Stimulated activated naive B cell treated with anti-CD40 and anti-IgM and Interleukin-4, amounts not matched to agents 10 μg/mL and 1 μg/mL and 100 μg/mL, for 72 hours (primary cell): ENCODE data around the gene CMTM4.
A peak's percentile ranks its signal among the peaks of the same experiment; 100 is the strongest.

Experiments
- ATAC-seq, 2 donors: fragments of 150-1000 bp; cut with Tn5 transposase; replicated peaks; 2 replicates each; pipeline ENCODE4 v1.10.0; 2021; ENCODE audit warnings: moderate library complexity in 1 of 2
- DNase-seq: peaks from one replicate; pipeline ENCODE4 v3.0.0; 2021
- H3K27ac Mint-ChIP-seq: one replicate; pipeline ENCODE4 v1.8.0; 2022; ENCODE audit warnings: mild to moderate bottlenecking, mixed read lengths
- H3K27me3 Mint-ChIP-seq, 2 donors: one replicate each; pipeline ENCODE4 v1.8.0; 2022; ENCODE audit warnings: mixed read lengths in 2 of 2
- H3K36me3 Mint-ChIP-seq, 2 donors: one replicate each; pipeline ENCODE4 v1.8.0; 2022; ENCODE audit warnings: mixed read lengths in 2 of 2, mild to moderate bottlenecking in 1 of 2
- H3K4me1 Mint-ChIP-seq, 2 donors: one replicate each; pipeline ENCODE4 v1.8.0; 2022; ENCODE audit warnings: mixed read lengths in 2 of 2, mild to moderate bottlenecking in 1 of 2
- H3K4me3 Mint-ChIP-seq, 2 donors: one replicate each; pipeline ENCODE4 v1.8.0; 2022; ENCODE audit warnings: mild to moderate bottlenecking in 2 of 2, mixed read lengths in 2 of 2, moderate library complexity in 1 of 2
- H3K9me3 Mint-ChIP-seq, 2 donors: one replicate each; pipeline ENCODE4 v1.8.0; 2022; ENCODE audit warnings: mixed read lengths in 2 of 2, mild to moderate bottlenecking in 1 of 2

CMTM4 gene

GRCh38 chr16:66696669-66697630 lies at the start of gene CMTM4:
Gene CMTM4 (minus strand): TSS chr16:66696743. CDS start chr16:66696525, 218 bp downstream.
- H3K4me1 Mint-ChIP-seq: peaks cover 1 to 16% of the 10 kb centered on the region in 2 donors
- ATAC-seq (peak; percentile 93 to 95), DNase-seq (peak; percentile 44)
- peaks cover 26 to 45% of the 10 kb centered on the region in 2 donors for H3K27me3 Mint-ChIP-seq
- H3K27ac Mint-ChIP-seq: no peak within 1 kb of the TSS
- peak within 1 kb of the TSS; percentile 78 to 85 for H3K4me3 Mint-ChIP-seq
- H3K36me3 Mint-ChIP-seq: no peaks in the 10 kb centered on the region
- H3K9me3 Mint-ChIP-seq: no peaks in the 10 kb centered on the region

GRCh38 chr16:66746048-66746447 lies 49.5 kb upstream of the CMTM4 start:
- no peaks in the 10 kb centered on the region for H3K9me3 Mint-ChIP-seq
- H3K4me3 Mint-ChIP-seq: no peak overlapping the region
- peaks cover 16 to 43% of the 10 kb centered on the region in 2 donors for H3K4me1 Mint-ChIP-seq
- DNase-seq: no peak
- peaks cover 16 to 22% of the 10 kb centered on the region in 2 donors for H3K36me3 Mint-ChIP-seq
- no peak overlapping the region for H3K27ac Mint-ChIP-seq
- ATAC-seq: no peak
- no peaks in the 10 kb centered on the region for H3K27me3 Mint-ChIP-seq

GRCh38 chr16:66741950-66742808 lies 45.6 kb upstream of the CMTM4 start:
- Mint-ChIP-seq H3K27ac (no peak overlapping the region), H3K4me3 (no peak overlapping the region), H3K27me3 (no peaks in the 10 kb centered on the region), H3K9me3 (no peaks in the 10 kb centered on the region), H3K36me3 (peaks cover 22 to 29% of the 10 kb centered on the region in 2 donors), H3K4me1 (peaks cover 12 to 33% of the 10 kb centered on the region in 2 donors)
- DNase-seq: no peak
- ATAC-seq: no peak

- H3K27me3 Mint-ChIP-seq: no peaks in the 10 kb centered on the region
- DNase-seq (no peak), ATAC-seq (no peak)
- H3K4me3 Mint-ChIP-seq: no peak overlapping the region
- peaks cover 23 to 29% of the 10 kb centered on the region in 2 donors for H3K36me3 Mint-ChIP-seq
- peaks cover 12 to 24% of the 10 kb centered on the region in 2 donors for H3K4me1 Mint-ChIP-seq
- no peak overlapping the region for H3K27ac Mint-ChIP-seq
- H3K9me3 Mint-ChIP-seq: no peaks in the 10 kb centered on the region
Observed at GRCh38 chr16:66741169-66741900, 44.8 kb upstream of the CMTM4 start.

DNA sequence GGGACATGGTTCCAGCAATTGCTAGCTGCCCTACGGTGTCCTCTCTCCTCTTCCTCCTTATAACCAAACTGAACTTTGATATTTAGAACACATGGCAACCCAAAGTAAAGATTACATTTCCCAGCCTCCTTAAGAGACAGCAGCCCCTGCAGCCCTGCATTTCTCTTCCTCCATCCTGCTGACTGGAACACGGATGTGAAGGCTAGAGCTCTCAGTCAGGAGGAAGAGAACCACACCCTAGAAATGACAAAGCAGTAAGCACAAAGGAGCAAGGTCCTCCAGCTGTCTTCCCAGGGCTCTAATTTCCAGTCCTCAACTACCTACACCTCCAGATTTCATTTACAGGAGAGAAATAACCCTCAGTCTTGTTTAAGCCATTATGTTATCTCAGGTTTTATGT lies 44.0 kb upstream of the CMTM4 start:
- Mint-ChIP-seq H3K36me3 (peaks cover 25 to 31% of the 10 kb centered on the region in 2 donors), H3K4me3 (no peak overlapping the region), H3K27me3 (no peaks in the 10 kb centered on the region), H3K9me3 (no peaks in the 10 kb centered on the region), H3K4me1 (peaks cover 9 to 20% of the 10 kb centered on the region in 2 donors), H3K27ac (no peak overlapping the region)
- no peak for DNase-seq
- ATAC-seq: no peak

GRCh38 chr16:66740010-66740409 lies 43.5 kb upstream of the CMTM4 start:
- H3K36me3 Mint-ChIP-seq: peaks cover 27 to 32% of the 10 kb centered on the region in 2 donors
- DNase-seq: no peak

DNA sequence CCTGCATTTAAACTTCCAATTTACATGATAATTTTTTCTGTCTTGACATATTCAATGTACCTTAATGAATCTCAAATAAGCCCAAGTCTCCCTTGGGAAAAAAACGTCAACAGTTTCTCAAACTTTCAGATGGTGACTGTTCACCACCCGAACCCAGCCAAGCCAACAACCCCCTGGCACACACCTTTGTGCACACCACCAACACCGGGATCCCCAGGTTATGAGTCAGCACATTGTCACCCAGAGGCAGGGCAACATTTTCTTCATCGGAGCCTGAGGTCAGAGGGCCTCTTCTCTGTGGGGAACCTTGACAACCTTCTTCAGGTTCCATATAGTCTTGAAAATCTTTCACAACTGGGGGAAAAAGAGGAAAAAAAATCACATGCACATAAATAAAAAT lies 39.3 kb upstream of the CMTM4 start:
- peaks cover 41 to 55% of the 10 kb centered on the region in 2 donors for H3K36me3 Mint-ChIP-seq
- peaks cover 6 to 16% of the 10 kb centered on the region in 2 donors for H3K4me1 Mint-ChIP-seq
- H3K4me3 Mint-ChIP-seq: no peak overlapping the region
- no peaks in the 10 kb centered on the region for H3K27me3 Mint-ChIP-seq
- H3K9me3 Mint-ChIP-seq: no peaks in the 10 kb centered on the region
- peak overlapping the region; percentile 80 for H3K27ac Mint-ChIP-seq
- DNase-seq (no peak), ATAC-seq (no peak)

More at GRCh38 chr16:66740010-66740409, 43.5 kb upstream of the CMTM4 start:
- Mint-ChIP-seq H3K27me3 (no peaks in the 10 kb centered on the region), H3K9me3 (no peaks in the 10 kb centered on the region), H3K4me3 (no peak overlapping the region), H3K4me1 (peaks cover 9 to 20% of the 10 kb centered on the region in 2 donors), H3K27ac (no peak overlapping the region)
- peak in 1 of 2 donors; percentile 45 for ATAC-seq

DNA sequence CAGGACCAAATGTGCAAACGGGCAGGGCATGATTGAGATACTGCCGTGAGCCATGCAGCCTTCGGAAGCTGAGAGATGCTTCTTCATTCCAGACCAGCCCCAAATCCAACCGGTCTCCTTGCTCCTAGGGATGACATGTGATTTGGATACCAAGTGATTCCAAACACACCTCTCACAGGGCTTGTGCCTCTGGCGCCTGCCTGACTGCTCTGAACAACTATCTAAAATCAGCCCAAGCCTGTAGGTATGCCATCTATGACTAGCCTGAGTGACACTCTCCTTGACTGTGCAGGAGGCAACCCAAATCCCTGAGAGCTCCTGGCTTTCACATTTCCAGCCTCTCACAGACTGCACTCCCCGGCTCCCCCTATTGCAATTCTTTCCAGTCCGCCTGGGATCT lies 34.6 kb upstream of the CMTM4 start:
- no peak overlapping the region for H3K4me3 Mint-ChIP-seq
- ATAC-seq (no peak), DNase-seq (no peak)
- peaks cover 37 to 55% of the 10 kb centered on the region in 2 donors for H3K36me3 Mint-ChIP-seq
- H3K4me1 Mint-ChIP-seq: peaks cover 5 to 7% of the 10 kb centered on the region in 2 donors
- H3K27ac Mint-ChIP-seq: peak overlapping the region; percentile 9
- H3K9me3 Mint-ChIP-seq: no peaks in the 10 kb centered on the region
- H3K27me3 Mint-ChIP-seq: no peaks in the 10 kb centered on the region

GRCh38 chr16:66728804-66729203 lies 32.3 kb upstream of the CMTM4 start:
- peaks cover 38 to 57% of the 10 kb centered on the region in 2 donors for H3K36me3 Mint-ChIP-seq
- H3K4me3 Mint-ChIP-seq: no peak overlapping the region
- DNase-seq: no peak
- no peaks in the 10 kb centered on the region for H3K27me3 Mint-ChIP-seq
- no peak overlapping the region for H3K27ac Mint-ChIP-seq
- no peak for ATAC-seq
- H3K9me3 Mint-ChIP-seq: no peaks in the 10 kb centered on the region
- peaks cover 5 to 7% of the 10 kb centered on the region in 2 donors for H3K4me1 Mint-ChIP-seq

DNA sequence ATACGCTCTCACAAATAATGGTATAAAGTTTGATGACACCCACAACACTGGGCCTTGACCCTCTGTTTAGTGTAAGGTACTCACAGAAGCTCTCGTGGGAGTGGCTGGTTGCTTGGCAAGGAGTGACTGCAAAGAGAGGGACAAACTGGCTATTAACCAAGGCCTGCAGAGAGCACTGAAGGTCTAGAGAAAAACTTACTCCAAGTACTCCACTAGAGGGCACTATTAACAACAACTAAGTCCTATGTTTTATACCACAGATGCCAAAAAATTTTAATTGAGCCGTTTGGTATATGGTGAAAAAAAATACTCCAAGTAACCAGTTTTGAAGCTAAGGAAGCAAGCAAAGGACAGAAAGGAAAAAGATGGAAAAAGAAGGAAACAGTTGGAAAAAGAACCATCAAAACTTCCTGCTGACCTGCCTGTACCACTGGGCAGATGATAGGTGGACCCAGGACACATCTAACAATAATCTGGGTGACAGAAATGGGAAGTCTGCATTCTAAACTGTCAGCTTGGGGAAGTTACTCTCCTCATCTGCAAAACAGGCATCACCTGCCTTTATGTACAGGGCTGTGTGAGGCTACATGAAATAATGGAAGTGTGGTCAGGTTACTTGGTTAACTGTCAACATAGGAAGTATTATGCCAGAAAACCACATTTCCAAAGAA lies 31.7 kb upstream of the CMTM4 start:
- Mint-ChIP-seq H3K4me3 (no peak overlapping the region), H3K4me1 (peaks cover 5 to 7% of the 10 kb centered on the region in 2 donors), H3K9me3 (no peaks in the 10 kb centered on the region), H3K36me3 (peaks cover 37 to 57% of the 10 kb centered on the region in 2 donors), H3K27me3 (no peaks in the 10 kb centered on the region), H3K27ac (peak overlapping the region; percentile 83)
- peak; percentile 83 to 85 for ATAC-seq
- DNase-seq: no peak

GRCh38 chr16:66720766-66721165 lies 24.2 kb upstream of the CMTM4 start:
- Mint-ChIP-seq H3K27me3 (no peaks in the 10 kb centered on the region), H3K27ac (no peak overlapping the region), H3K9me3 (no peaks in the 10 kb centered on the region), H3K36me3 (peaks cover 24 to 29% of the 10 kb centered on the region in 2 donors), H3K4me3 (no peak overlapping the region), H3K4me1 (no peaks in the 10 kb centered on the region)
- no peak for ATAC-seq
- DNase-seq: no peak

GRCh38 chr16:66719246-66719645 lies 22.7 kb upstream of the CMTM4 start:
- Mint-ChIP-seq H3K27me3 (no peaks in the 10 kb centered on the region), H3K4me1 (no peaks in the 10 kb centered on the region), H3K4me3 (no peak overlapping the region), H3K9me3 (no peaks in the 10 kb centered on the region), H3K36me3 (peaks cover 16 to 19% of the 10 kb centered on the region in 2 donors), H3K27ac (no peak overlapping the region)
- DNase-seq (no peak), ATAC-seq (no peak)

GRCh38 chr16:66717776-66718175 lies 21.2 kb upstream of the CMTM4 start:
- ATAC-seq (no peak), DNase-seq (no peak)
- Mint-ChIP-seq H3K27me3 (no peaks in the 10 kb centered on the region), H3K4me3 (no peak overlapping the region), H3K4me1 (no peaks in the 10 kb centered on the region), H3K9me3 (no peaks in the 10 kb centered on the region), H3K36me3 (peaks cover 5 to 6% of the 10 kb centered on the region in 2 donors), H3K27ac (no peak overlapping the region)
